Measurements from ENCODE around the gene LAMB3.

The LAMB3 gene

GRCh38 chr1:209617047-209617673 lies 35.1 kb downstream of the LAMB3 start:
- no peak for DNase-seq

DNA sequence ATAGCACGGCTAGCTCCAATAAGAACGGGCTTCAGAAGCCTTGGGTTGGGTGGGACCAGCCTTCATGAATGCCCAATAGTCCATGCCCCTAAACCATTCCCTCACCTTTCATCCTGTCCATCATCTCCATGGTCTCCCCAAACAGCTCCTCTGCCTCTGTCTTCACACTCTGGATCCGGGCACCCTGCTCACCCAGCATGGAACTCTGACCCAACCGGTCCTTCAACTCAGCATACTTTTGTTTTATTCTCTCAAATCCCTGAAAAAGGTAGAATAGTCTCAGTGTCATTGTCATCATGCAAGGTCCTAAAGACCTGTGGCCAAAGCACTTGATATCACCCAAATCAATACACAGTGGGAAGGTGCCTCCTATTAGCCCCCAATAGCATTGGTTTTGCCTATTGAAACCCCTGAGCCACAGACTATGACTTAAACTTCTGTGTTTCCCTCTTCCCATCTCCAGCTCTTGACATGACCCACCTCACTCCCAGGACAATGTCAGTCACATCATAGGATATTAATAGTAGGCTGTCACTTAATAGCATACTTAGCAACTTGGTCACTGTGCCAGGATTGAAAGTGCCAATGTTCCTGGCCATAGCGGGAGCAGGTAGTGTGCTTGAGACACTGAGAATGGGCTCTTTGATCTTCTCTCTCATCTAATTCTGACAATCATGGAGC lies 35.7 kb downstream of the LAMB3 start:
- DNase-seq, result no peak

DNA sequence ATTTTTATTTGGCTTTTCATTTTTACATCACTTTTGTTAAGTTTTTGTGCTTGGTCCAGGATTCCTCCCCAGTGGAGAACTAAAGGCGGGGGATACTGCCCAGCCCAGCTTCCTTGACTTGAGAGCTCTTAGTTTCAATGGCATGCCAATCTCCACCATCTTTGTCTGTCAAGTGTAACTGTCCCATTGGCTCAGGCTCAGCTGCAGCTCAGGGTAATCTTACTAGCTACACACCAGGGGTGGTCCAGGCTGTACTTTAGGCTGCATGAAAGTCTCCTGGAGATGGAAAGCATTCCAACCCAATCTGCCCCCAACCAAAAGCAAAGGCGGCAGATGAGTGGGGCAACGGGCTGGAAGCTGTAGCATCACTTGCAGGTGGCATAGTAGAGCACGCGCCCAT lies 37.3 kb downstream of the LAMB3 start:
- DNase-seq, result no peak

DNA sequence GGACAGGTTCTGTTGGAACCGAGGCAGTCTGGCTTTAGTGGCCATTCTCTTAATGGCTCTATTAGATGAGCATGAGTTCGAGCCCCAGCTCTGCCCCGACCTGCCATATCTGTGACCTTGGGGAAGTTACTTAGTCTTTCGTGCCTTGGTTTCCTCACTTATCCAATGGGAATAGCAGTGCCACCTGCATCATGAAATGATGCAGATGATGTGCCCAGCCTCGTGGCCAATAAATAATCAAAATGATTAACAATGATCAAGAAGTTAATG lies 38.1 kb downstream of the LAMB3 start:
- DNase-seq, result no peak

GRCh38 chr1:209613400-209614150 lies 38.6 kb downstream of the LAMB3 start:
- DNase-seq, result no peak

- DNase-seq, result no peak
These were observed 39.4 kb downstream of the LAMB3 start for GRCh38 chr1:209612646-209613399.

DNA sequence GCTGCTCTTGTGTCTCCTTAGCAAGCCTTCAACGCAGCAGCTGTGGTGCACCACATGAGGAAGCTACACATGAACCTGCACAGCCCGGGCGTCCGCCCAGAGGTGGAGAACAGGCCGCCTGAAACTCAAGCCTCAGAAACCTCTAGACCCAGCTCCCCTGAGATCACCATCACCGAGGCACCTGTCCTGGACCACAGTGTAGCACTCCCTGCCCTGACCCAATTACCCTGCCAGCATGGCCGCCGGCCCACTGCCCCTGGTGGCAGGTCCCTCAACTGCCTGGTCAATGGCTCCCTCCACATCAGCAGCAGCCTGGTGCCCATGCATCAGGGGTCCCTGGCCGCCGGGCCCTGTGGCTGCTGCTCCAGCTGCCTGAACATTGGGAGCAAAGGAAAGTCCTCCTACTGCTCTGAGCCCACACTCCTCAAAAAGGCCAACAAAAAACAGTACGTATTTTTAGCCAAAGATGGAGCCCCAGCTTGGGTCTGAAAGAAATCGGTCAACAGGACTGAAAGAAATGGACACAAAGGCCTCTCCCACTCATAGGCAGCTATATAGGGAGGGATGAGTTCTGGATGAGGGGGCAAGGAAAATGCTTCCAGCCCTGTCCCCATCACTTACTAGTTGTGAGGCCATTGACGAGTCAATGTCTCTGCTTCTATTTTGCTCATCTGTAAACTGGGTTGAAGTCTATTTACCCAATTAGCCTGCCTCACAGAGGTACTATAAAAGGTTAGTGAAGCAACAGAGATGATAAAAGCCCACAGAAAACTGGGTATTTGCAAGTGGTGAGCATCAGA lies 40.3 kb downstream of the LAMB3 start:
- no peak for DNase-seq

DNA sequence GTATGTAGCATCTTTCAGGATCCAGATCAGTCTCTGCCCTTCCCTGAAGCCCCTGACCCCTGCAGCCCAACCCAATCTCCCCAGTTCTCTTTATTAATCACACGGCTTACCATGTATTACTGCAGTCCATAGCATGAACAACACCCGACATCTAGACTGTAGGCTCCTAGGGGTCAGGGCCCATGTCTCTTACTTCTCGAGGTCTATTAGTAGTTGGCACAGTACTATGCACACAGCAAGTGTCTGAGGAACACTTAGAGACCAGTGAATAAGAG lies 41.7 kb downstream of the LAMB3 start:
- no peak for DNase-seq

DNA sequence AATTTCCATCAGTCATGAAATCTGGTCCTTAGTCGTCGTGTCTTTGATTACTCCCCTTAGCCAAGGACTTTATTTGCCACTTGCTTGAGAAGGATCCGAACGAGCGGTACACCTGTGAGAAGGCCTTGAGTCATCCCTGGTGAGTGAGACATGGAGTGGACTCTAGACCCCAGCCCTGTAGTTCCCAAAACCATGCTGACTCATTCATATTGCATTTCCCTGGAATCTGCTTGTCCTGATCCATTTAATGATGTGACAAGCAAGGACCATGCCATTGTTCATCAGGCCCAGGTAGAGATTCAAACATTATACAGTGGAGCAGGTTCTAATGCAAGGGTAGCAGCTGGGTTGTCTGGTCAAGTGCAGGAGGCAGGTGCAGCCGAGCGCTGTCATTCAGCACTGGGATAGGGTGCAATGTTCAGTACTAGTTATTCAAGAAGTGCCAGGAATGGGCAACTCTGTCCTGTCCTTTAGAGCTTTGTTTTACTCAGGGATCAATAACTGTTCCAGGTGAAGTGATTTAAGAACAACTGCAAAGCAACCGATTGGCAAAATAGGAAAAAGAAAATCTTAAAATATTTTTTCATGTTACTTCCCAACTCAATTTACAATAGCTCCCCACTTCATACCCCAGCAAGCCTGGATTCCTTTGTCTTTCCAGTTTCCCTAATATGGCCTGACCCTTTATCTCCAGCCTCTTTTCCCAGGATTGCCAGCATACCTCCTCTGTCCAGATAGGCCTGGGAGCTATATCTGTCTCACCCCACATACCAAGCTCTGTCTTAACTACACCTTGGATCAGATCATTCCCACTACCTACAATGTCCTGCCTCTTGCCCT lies 42.2 kb downstream of the LAMB3 start:
- no peak for DNase-seq

GRCh38 chr1:209609041-209609790 lies 43.0 kb downstream of the LAMB3 start:
- DNase-seq, result no peak

GRCh38 chr1:209607795-209608178 lies 44.4 kb downstream of the LAMB3 start:
- DNase-seq, result no peak

DNA sequence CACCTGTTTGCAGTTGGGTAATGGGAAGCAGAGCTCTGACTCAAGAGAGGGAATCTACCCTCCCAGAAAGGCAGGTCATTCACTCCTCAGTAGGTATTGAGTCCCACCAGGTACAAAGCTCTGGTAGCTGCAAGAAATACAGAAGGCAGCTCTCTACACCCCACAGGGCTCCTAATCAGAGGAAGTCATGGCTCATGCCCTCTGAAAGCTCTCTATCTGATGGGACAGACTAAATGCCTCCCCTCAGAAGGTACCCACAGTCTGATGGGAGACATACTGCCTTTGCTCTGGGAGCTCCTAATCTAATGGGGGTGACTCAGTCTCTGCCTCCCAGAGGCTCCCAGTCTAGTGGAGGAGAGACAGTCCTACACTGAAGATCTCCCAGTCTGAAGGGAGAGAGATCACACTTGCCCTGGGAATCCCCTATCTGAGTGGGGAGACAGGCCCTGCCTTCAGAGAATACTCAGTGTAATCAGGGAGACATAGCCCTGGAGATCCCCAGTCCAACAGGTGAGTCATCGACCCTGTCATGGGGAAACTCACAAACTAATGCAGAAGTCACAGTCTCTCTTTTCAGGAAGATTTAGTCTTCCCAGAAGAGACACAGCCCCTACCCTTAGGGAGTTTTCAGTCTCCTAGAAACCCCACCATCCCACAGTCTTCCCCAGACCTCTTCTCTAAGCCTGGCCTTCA lies 45.0 kb downstream of the LAMB3 start:
- DNase-seq, result no peak

DNA sequence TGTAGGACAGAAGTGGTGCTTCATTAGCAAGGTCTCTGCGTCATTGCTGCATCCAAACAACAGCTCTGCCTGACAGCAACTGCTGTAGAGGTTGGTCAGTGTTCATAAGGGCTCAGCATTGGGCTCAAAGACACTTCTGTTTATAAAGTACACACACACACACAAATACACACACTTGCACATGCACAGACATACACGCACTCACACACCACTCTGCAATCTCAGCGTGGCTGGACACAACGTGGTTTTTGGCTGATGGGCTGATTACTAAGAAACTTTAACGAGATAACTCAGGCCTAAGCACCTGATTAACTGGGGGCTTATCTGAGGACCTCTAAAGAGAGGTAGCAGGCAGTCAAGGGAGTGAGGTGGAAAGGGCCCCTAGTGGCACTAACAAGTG lies 48.3 kb downstream of the LAMB3 start:
- DNase-seq, result no peak

GRCh38 chr1:209601809-209602657 lies 50.2 kb downstream of the LAMB3 start:
- no peak for DNase-seq

GRCh38 chr1:209600541-209600940 lies 51.7 kb downstream of the LAMB3 start:
- DNase-seq, result no peak

DNA sequence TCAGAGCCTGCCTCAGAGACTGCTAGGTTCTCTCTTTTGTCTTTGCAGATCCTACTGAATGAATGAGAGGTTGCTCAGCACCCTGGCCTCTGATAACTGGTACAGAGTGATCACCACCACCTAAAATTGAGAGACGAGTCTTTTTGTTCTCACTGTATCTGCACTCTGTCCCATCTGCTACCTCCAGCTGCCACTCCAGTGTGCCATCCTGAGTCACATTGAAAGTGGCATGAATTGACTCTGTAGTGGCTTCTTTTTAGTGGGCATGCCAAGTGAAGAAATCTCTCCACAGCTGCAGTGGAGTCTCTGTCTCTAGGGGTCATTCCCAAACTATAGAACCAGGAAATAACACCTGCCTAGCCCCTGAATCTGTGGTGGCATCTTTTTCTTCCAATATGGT lies 54.0 kb downstream of the LAMB3 start:
- no peak for DNase-seq

- no peak for DNase-seq
These were observed 54.7 kb downstream of the LAMB3 start for GRCh38 chr1:209597499-209597898.

GRCh38 chr1:209595599-209596285 lies 56.5 kb downstream of the LAMB3 start:
- no peak for DNase-seq

GRCh38 chr1:209595028-209595427 lies 57.2 kb downstream of the LAMB3 start:
- no peak for DNase-seq
